ENCODE results near the gene POLR3A.

DNA sequence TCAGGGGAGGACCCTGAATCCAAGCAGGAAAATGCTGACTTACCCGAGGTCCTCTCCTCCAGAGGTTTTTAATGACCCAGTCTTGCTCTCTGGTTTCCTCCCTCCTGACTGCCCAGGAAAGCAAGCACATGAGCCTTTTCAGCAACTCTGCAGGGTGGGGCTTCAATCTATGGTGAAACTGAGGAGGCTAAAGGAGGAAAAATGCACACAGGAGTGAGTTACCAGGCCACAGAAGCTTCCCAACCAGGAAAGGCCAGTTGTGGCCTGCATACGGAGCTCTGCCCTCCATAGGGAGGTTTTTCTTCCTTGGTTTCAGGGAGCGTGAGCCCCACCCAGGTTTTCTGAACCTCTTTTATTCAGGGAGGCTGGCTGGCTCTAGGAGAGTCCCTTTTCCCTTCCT lies 88.7 kb downstream of the POLR3A start:
- TF ChIP-seq, protein P1, sequence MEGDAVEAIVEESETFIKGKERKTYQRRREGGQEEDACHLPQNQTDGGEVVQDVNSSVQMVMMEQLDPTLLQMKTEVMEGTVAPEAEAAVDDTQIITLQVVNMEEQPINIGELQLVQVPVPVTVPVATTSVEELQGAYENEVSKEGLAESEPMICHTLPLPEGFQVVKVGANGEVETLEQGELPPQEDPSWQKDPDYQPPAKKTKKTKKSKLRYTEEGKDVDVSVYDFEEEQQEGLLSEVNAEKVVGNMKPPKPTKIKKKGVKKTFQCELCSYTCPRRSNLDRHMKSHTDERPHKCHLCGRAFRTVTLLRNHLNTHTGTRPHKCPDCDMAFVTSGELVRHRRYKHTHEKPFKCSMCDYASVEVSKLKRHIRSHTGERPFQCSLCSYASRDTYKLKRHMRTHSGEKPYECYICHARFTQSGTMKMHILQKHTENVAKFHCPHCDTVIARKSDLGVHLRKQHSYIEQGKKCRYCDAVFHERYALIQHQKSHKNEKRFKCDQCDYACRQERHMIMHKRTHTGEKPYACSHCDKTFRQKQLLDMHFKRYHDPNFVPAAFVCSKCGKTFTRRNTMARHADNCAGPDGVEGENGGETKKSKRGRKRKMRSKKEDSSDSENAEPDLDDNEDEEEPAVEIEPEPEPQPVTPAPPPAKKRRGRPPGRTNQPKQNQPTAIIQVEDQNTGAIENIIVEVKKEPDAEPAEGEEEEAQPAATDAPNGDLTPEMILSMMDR (IDR thresholded peaks at IDR 0.05) = no peak
- no peak for TF ChIP-seq POLR2AphosphoS5 (IDR thresholded peaks at IDR 0.05)

All from prostate gland (tissue), 2 donors.